Endothelial cell (in vitro differentiated cells): ENCODE measurements around the gene DLEC1. TPM values are rescaled to one million over a fixed set of nuclear protein-coding genes. Genes with fewer than 3 reads are reported as not detected.

ENCODE experiments used
- DNase-seq: peaks from one replicate; pipeline ENCODE4 v3.0.0; 2021; ENCODE audit warnings: low spot score
- H3K27ac Mint-ChIP-seq: one replicate; pipeline ENCODE4 v1.8.0; 2021; ENCODE audit warnings: mixed read lengths, inconsistent platforms; ENCODE audit not compliant: unreplicated experiment
- H3K27me3 Mint-ChIP-seq: one replicate; pipeline ENCODE4 v1.8.0; 2021; ENCODE audit warnings: mild to moderate bottlenecking, moderate library complexity, mixed read lengths, inconsistent platforms; ENCODE audit not compliant: unreplicated experiment
- H3K36me3 Mint-ChIP-seq: one replicate; pipeline ENCODE4 v1.8.0; 2021; ENCODE audit warnings: mild to moderate bottlenecking, low read depth, mixed read lengths, inconsistent platforms; ENCODE audit not compliant: unreplicated experiment
- H3K4me1 Mint-ChIP-seq: one replicate; pipeline ENCODE4 v1.8.0; 2021; ENCODE audit warnings: mild to moderate bottlenecking, mixed read lengths, inconsistent platforms; ENCODE audit not compliant: unreplicated experiment
- H3K4me3 Mint-ChIP-seq: one replicate; pipeline ENCODE4 v1.8.0; 2021; ENCODE audit warnings: mild to moderate bottlenecking, mixed read lengths, inconsistent platforms; ENCODE audit not compliant: unreplicated experiment
- H3K9me3 Mint-ChIP-seq: one replicate; pipeline ENCODE4 v1.8.0; 2021; ENCODE audit warnings: mixed read lengths, inconsistent platforms; ENCODE audit not compliant: unreplicated experiment
- CTCF ChIP-seq: fragments of 200-600 bp; sonication (generic); IDR thresholded peaks from one replicate; pipeline ENCODE4 v1.5.0; 2021; ENCODE audit warnings: antibody characterized with exemption; ENCODE audit not compliant: unreplicated experiment
- total RNA-seq: library from RNA; stranded (reverse); fragmentation: NEBNext Ultra II Directional; extraction: Animal tissue kit (Norgen Biotek cat#: 25700); gene quantifications from one replicate; pipeline ENCODE4 v1.2.1, GENCODE V29; 2021; ENCODE audit not compliant: unreplicated experiment

The DLEC1 gene
- total RNA-seq, 1 donor from 2014 or later, result 0.62 TPM

GRCh38 chr3:38154033-38154494 is 115.1 kb downstream of the DLEC1 start:
- Mint-ChIP-seq H3K4me1 (peaks cover 6% of the 10 kb centered on the region), H3K36me3 (no peaks in the 10 kb centered on the region), H3K9me3 (no peaks in the 10 kb centered on the region), H3K4me3 (no peak overlapping the region), H3K27me3 (peaks cover 3% of the 10 kb centered on the region), H3K27ac (no peak overlapping the region)
- no peak for TF ChIP-seq CTCF
- DNase-seq, result no peak

- Mint-ChIP-seq H3K4me1 (peaks cover under 1% of the 10 kb centered on the region), H3K4me3 (no peak overlapping the region), H3K36me3 (no peaks in the 10 kb centered on the region), H3K9me3 (no peaks in the 10 kb centered on the region), H3K27ac (peak overlapping the region; percentile 2), H3K27me3 (peaks cover 3% of the 10 kb centered on the region)
- no peak for DNase-seq
- TF ChIP-seq CTCF, result no peak
Measured at GRCh38 chr3:38154625-38155255, 115.7 kb downstream of the DLEC1 start.

- no peak for TF ChIP-seq CTCF
- Mint-ChIP-seq H3K36me3 (no peaks in the 10 kb centered on the region), H3K4me3 (no peak overlapping the region), H3K27ac (no peak overlapping the region), H3K9me3 (no peaks in the 10 kb centered on the region), H3K4me1 (no peaks in the 10 kb centered on the region), H3K27me3 (peaks cover 3% of the 10 kb centered on the region)
- no peak for DNase-seq
Measured at GRCh38 chr3:38155825-38156224, 116.8 kb downstream of the DLEC1 start.

DNA sequence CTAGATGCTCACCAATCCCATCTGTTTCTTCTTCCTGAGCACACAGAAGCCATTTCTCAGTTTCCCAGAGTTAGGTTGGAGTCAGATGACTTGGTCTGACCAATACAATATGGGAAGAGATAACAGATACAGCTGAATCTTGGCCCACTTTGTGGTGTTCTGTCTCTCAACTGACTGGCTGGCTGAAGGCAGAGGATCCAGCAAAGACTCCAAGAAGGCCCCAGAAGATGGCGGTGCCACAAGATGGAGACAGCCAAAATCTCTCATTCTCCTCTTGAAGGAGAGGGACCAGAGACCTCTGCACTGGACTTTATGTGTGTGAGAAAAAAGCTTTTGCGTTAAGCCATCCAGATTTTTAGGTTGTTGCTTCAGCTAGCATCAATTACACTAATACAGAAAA is 118.1 kb downstream of the DLEC1 start:
- no peak overlapping the region for H3K27ac Mint-ChIP-seq

More for the DNA sequence above, 118.1 kb downstream of the DLEC1 start:
- no peaks in the 10 kb centered on the region for H3K9me3 Mint-ChIP-seq
- no peak for TF ChIP-seq CTCF
- H3K4me1 Mint-ChIP-seq, result no peaks in the 10 kb centered on the region
- peaks cover 3% of the 10 kb centered on the region for H3K27me3 Mint-ChIP-seq
- DNase-seq, result no peak
- no peaks in the 10 kb centered on the region for H3K36me3 Mint-ChIP-seq
- H3K4me3 Mint-ChIP-seq, result no peak overlapping the region
